ENCODE data around the gene MMRN1.

Gene MMRN1
- total RNA-seq: 0 to 1.3 (median 0.07) reads per million in 9 experiments

GRCh38 chr4:89894649-89895550 is at the start of gene MMRN1:
Gene MMRN1 (plus strand): TSS chr4:89894854. CDS start chr4:89894972, 118 bp downstream.
- ATAC-seq (replicated peaks) (peak; percentile 44), DNase-seq (no peak)
- Mint-ChIP-seq H3K36me3 (ENCODE audit: insufficient read depth) (no peaks in the 10 kb centered on the region), H3K27ac (peak within 1 kb of the TSS in 1 of 2 donors; percentile 70), H3K9me3 (no peaks in the 10 kb centered on the region), H3K4me3 (peak within 1 kb of the TSS; percentile 18 to 46), H3K27me3 (peaks cover 3 to 5% of the 10 kb centered on the region in 2 donors), H3K4me1 (ENCODE audit: low read depth in 2 of 2) (peaks cover 9 to 11% of the 10 kb centered on the region in 2 donors)

- DNase-seq: no peak
- Mint-ChIP-seq H3K36me3 (ENCODE audit: insufficient read depth) (no peaks in the 10 kb centered on the region), H3K4me3 (no peak overlapping the region), H3K4me1 (ENCODE audit: low read depth in 2 of 2) (no peaks in the 10 kb centered on the region), H3K9me3 (peaks cover 4 to 7% of the 10 kb centered on the region in 2 donors), H3K27ac (no peak overlapping the region), H3K27me3 (peaks cover 13 to 16% of the 10 kb centered on the region in 2 donors)
- ATAC-seq (replicated peaks): no peak
Observed at GRCh38 chr4:89847571-89848325, 46.9 kb upstream of the MMRN1 start.

GRCh38 chr4:89855236-89855635 is 39.4 kb upstream of the MMRN1 start:
- no peak for DNase-seq
- no peaks in the 10 kb centered on the region for H3K36me3 Mint-ChIP-seq (ENCODE audit: insufficient read depth)
- no peak for ATAC-seq (replicated peaks)
- H3K4me3 Mint-ChIP-seq: no peak overlapping the region
- no peak overlapping the region for H3K27ac Mint-ChIP-seq
- no peaks in the 10 kb centered on the region for H3K4me1 Mint-ChIP-seq (ENCODE audit: low read depth in 2 of 2)
- H3K9me3 Mint-ChIP-seq: peaks cover 0 to 4% of the 10 kb centered on the region in 2 donors
- peaks cover 22 to 31% of the 10 kb centered on the region in 2 donors for H3K27me3 Mint-ChIP-seq

- no peaks in the 10 kb centered on the region for H3K9me3 Mint-ChIP-seq
- no peak overlapping the region for H3K4me3 Mint-ChIP-seq
- ATAC-seq (replicated peaks) (no peak), DNase-seq (no peak)
- H3K4me1 Mint-ChIP-seq (ENCODE audit: low read depth in 2 of 2): no peaks in the 10 kb centered on the region
- peaks cover 17 to 22% of the 10 kb centered on the region in 2 donors for H3K27me3 Mint-ChIP-seq
- H3K27ac Mint-ChIP-seq: no peak overlapping the region
- no peaks in the 10 kb centered on the region for H3K36me3 Mint-ChIP-seq (ENCODE audit: insufficient read depth)
Observed at GRCh38 chr4:89860971-89861370, 33.7 kb upstream of the MMRN1 start.

- H3K36me3 Mint-ChIP-seq (ENCODE audit: insufficient read depth): no peaks in the 10 kb centered on the region
- ATAC-seq (replicated peaks): no peak
Observed at GRCh38 chr4:89863533-89863932, 31.1 kb upstream of the MMRN1 start.

GRCh38 chr4:89868276-89868675 is 26.4 kb upstream of the MMRN1 start:
- Mint-ChIP-seq H3K36me3 (ENCODE audit: insufficient read depth) (no peaks in the 10 kb centered on the region), H3K27ac (no peak overlapping the region), H3K9me3 (no peaks in the 10 kb centered on the region), H3K27me3 (peaks cover 14 to 23% of the 10 kb centered on the region in 2 donors), H3K4me1 (ENCODE audit: low read depth in 2 of 2) (no peaks in the 10 kb centered on the region), H3K4me3 (no peak overlapping the region)
- ATAC-seq (replicated peaks): no peak
- no peak for DNase-seq

More at GRCh38 chr4:89863533-89863932, 31.1 kb upstream of the MMRN1 start:
- Mint-ChIP-seq H3K4me1 (ENCODE audit: low read depth in 2 of 2) (no peaks in the 10 kb centered on the region), H3K4me3 (no peak overlapping the region), H3K9me3 (no peaks in the 10 kb centered on the region), H3K27me3 (peaks cover 14 to 30% of the 10 kb centered on the region in 2 donors), H3K27ac (no peak overlapping the region)
- no peak for DNase-seq

GRCh38 chr4:89868999-89869589 is 25.6 kb upstream of the MMRN1 start:
- no peaks in the 10 kb centered on the region for H3K9me3 Mint-ChIP-seq
- no peak for ATAC-seq (replicated peaks)
- peaks cover 14 to 23% of the 10 kb centered on the region in 2 donors for H3K27me3 Mint-ChIP-seq
- H3K4me3 Mint-ChIP-seq: no peak overlapping the region
- no peak overlapping the region for H3K27ac Mint-ChIP-seq
- no peaks in the 10 kb centered on the region for H3K4me1 Mint-ChIP-seq (ENCODE audit: low read depth in 2 of 2)
- H3K36me3 Mint-ChIP-seq (ENCODE audit: insufficient read depth): no peaks in the 10 kb centered on the region
- DNase-seq: no peak

- H3K36me3 Mint-ChIP-seq (ENCODE audit: insufficient read depth): no peaks in the 10 kb centered on the region
- no peaks in the 10 kb centered on the region for H3K9me3 Mint-ChIP-seq
- no peaks in the 10 kb centered on the region for H3K4me1 Mint-ChIP-seq (ENCODE audit: low read depth in 2 of 2)
- no peak overlapping the region for H3K27ac Mint-ChIP-seq
- no peak for ATAC-seq (replicated peaks)
- peaks cover 3 to 14% of the 10 kb centered on the region in 2 donors for H3K27me3 Mint-ChIP-seq
- H3K4me3 Mint-ChIP-seq: no peak overlapping the region
- no peak for DNase-seq
Observed at GRCh38 chr4:89871211-89871610, 23.4 kb upstream of the MMRN1 start.

- no peak for DNase-seq
- no peak overlapping the region for H3K27ac Mint-ChIP-seq
- peaks cover 0 to 9% of the 10 kb centered on the region in 2 donors for H3K27me3 Mint-ChIP-seq
- H3K4me1 Mint-ChIP-seq (ENCODE audit: low read depth in 2 of 2): no peaks in the 10 kb centered on the region
- no peak overlapping the region for H3K4me3 Mint-ChIP-seq
- H3K36me3 Mint-ChIP-seq (ENCODE audit: insufficient read depth): no peaks in the 10 kb centered on the region
- ATAC-seq (replicated peaks): no peak
- H3K9me3 Mint-ChIP-seq: no peaks in the 10 kb centered on the region
Observed at GRCh38 chr4:89876548-89876947, 18.1 kb upstream of the MMRN1 start.

- DNase-seq (no peak), ATAC-seq (replicated peaks) (no peak)
- H3K9me3 Mint-ChIP-seq: no peaks in the 10 kb centered on the region
- H3K36me3 Mint-ChIP-seq (ENCODE audit: insufficient read depth): no peaks in the 10 kb centered on the region
- H3K4me1 Mint-ChIP-seq (ENCODE audit: low read depth in 2 of 2): no peaks in the 10 kb centered on the region
- H3K27ac Mint-ChIP-seq: no peak overlapping the region
- no peak overlapping the region for H3K4me3 Mint-ChIP-seq
- H3K27me3 Mint-ChIP-seq: peaks cover 0 to 9% of the 10 kb centered on the region in 2 donors
Observed at GRCh38 chr4:89878611-89879010, 16.0 kb upstream of the MMRN1 start.

GRCh38 chr4:89879215-89879614 is 15.4 kb upstream of the MMRN1 start:
- no peak overlapping the region for H3K4me3 Mint-ChIP-seq
- no peaks in the 10 kb centered on the region for H3K4me1 Mint-ChIP-seq (ENCODE audit: low read depth in 2 of 2)
- no peak for DNase-seq
- ATAC-seq (replicated peaks): no peak
- no peak overlapping the region for H3K27ac Mint-ChIP-seq
- H3K36me3 Mint-ChIP-seq (ENCODE audit: insufficient read depth): no peaks in the 10 kb centered on the region
- H3K27me3 Mint-ChIP-seq: peaks cover 0 to 9% of the 10 kb centered on the region in 2 donors
- no peaks in the 10 kb centered on the region for H3K9me3 Mint-ChIP-seq

- no peak for ATAC-seq (replicated peaks)
- no peak for DNase-seq
Observed at GRCh38 chr4:89889289-89889688, 5.4 kb upstream of the MMRN1 start.

GRCh38 chr4:89897867-89898266 is 3.2 kb downstream of the MMRN1 start:
- Mint-ChIP-seq H3K27me3 (no peaks in the 10 kb centered on the region), H3K4me3 (no peak overlapping the region)

More at GRCh38 chr4:89889289-89889688, 5.4 kb upstream of the MMRN1 start:
- no peaks in the 10 kb centered on the region for H3K36me3 Mint-ChIP-seq (ENCODE audit: insufficient read depth)
- H3K9me3 Mint-ChIP-seq: no peaks in the 10 kb centered on the region
- peaks cover 14 to 20% of the 10 kb centered on the region in 2 donors for H3K27me3 Mint-ChIP-seq
- H3K27ac Mint-ChIP-seq: no peak overlapping the region
- no peak overlapping the region for H3K4me3 Mint-ChIP-seq
- H3K4me1 Mint-ChIP-seq (ENCODE audit: low read depth in 2 of 2): peaks cover 0 to under 1% of the 10 kb centered on the region in 2 donors

More at GRCh38 chr4:89897867-89898266, 3.2 kb downstream of the MMRN1 start:
- Mint-ChIP-seq H3K9me3 (no peaks in the 10 kb centered on the region), H3K4me1 (ENCODE audit: low read depth in 2 of 2) (peaks cover 9 to 11% of the 10 kb centered on the region in 2 donors), H3K27ac (no peak overlapping the region), H3K36me3 (ENCODE audit: insufficient read depth) (no peaks in the 10 kb centered on the region)
- DNase-seq (no peak), ATAC-seq (replicated peaks) (no peak)
